ENCODE data around the gene HIVEP3.

DNA sequence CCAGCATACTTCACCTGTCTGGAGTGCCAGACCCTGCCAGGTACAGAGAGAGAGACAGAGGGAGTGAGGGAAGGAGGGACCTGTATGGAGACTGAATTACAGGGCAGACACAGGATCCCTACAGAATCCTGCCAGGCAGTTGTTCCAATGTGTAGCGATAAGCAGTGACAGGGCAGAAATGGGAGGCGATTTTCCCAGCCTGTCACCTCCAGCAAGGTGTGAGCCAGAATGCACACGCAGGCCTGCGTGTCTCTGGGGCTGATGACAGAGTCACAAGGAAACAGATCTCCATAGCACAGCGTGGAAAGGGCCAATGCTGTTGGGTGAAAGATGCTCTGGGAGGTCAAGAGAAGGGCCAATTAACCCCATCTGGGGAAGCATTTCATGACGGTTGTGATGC lies 111.3 kb downstream of the HIVEP3 start:
- TF ChIP-seq POLR2A (IDR thresholded peaks at IDR 0.05; ENCODE audit: low read depth, low read length) (no peak), PAX5 (IDR thresholded peaks at IDR 0.05; ENCODE audit: insufficient read depth, low read length, severe bottlenecking) (no peak), POLR2AphosphoS5 (IDR thresholded peaks at IDR 0.05; ENCODE audit: low read depth, low read length) (no peak)

Data from GM12891 (cell line).